ENCODE data around the gene CATSPERD. TPM values are rescaled to one million over a fixed set of nuclear protein-coding genes. Genes with fewer than 3 reads are reported as not detected.
"Not testable (repeated sequence)": the region's sequence is repeated elsewhere in the genome, so short reads cannot be mapped to it uniquely, and the experiment has no call there.

Gene CATSPERD
- total RNA-seq, 1 donor from 2014 or later = not detected

- DNase-seq (ENCODE audit: extremely low read depth, low read depth, low spot score) = no peak
Observed at GRCh38 chr19:5727453-5728050, 7.1 kb downstream of the CATSPERD start.

- DNase-seq (ENCODE audit: extremely low read depth, low read depth, low spot score) = not testable (repeated sequence)
Observed at GRCh38 chr19:5733172-5733571, 12.7 kb downstream of the CATSPERD start.

GRCh38 chr19:5738423-5738822 is 18.0 kb downstream of the CATSPERD start:
- no peak for DNase-seq (ENCODE audit: extremely low read depth, low read depth, low spot score)

GRCh38 chr19:5742051-5742450 is 21.6 kb downstream of the CATSPERD start:
- no peak for DNase-seq (ENCODE audit: extremely low read depth, low read depth, low spot score)

GRCh38 chr19:5743630-5744029 is 23.2 kb downstream of the CATSPERD start:
- no peak for DNase-seq (ENCODE audit: extremely low read depth, low read depth, low spot score)

- DNase-seq (ENCODE audit: extremely low read depth, low read depth, low spot score) = not testable (repeated sequence)
Observed at GRCh38 chr19:5744999-5745398, 24.6 kb downstream of the CATSPERD start.

- DNase-seq (ENCODE audit: extremely low read depth, low read depth, low spot score) = not testable (repeated sequence)
Observed at GRCh38 chr19:5748920-5749319, 28.5 kb downstream of the CATSPERD start.

GRCh38 chr19:5749505-5749904 is 29.1 kb downstream of the CATSPERD start:
- DNase-seq (ENCODE audit: extremely low read depth, low read depth, low spot score) = no peak

- DNase-seq (ENCODE audit: extremely low read depth, low read depth, low spot score) = no peak
Observed at GRCh38 chr19:5751709-5752108, 31.3 kb downstream of the CATSPERD start.

GRCh38 chr19:5753743-5754142 is 33.3 kb downstream of the CATSPERD start:
- DNase-seq (ENCODE audit: extremely low read depth, low read depth, low spot score) = no peak

- DNase-seq (ENCODE audit: extremely low read depth, low read depth, low spot score) = no peak
Observed at GRCh38 chr19:5762608-5763217, 42.3 kb downstream of the CATSPERD start.

GRCh38 chr19:5765220-5765619 is 44.8 kb downstream of the CATSPERD start:
- DNase-seq (ENCODE audit: extremely low read depth, low read depth, low spot score) = no peak

- DNase-seq (ENCODE audit: extremely low read depth, low read depth, low spot score) = no peak
Observed at GRCh38 chr19:5767949-5768348, 47.5 kb downstream of the CATSPERD start.

- DNase-seq (ENCODE audit: extremely low read depth, low read depth, low spot score) = no peak
Observed at GRCh38 chr19:5772416-5772815, 52.0 kb downstream of the CATSPERD start.

- no peak for DNase-seq (ENCODE audit: extremely low read depth, low read depth, low spot score)
Observed at GRCh38 chr19:5773276-5773675, 52.8 kb downstream of the CATSPERD start.

- no peak for DNase-seq (ENCODE audit: extremely low read depth, low read depth, low spot score)
Observed at GRCh38 chr19:5774921-5775320, 54.5 kb downstream of the CATSPERD start.

- no peak for DNase-seq (ENCODE audit: extremely low read depth, low read depth, low spot score)
Observed at GRCh38 chr19:5775668-5776309, 55.4 kb downstream of the CATSPERD start.

- no peak for DNase-seq (ENCODE audit: extremely low read depth, low read depth, low spot score)
Observed at GRCh38 chr19:5778402-5778801, 58.0 kb downstream of the CATSPERD start.

- DNase-seq (ENCODE audit: extremely low read depth, low read depth, low spot score) = not testable (repeated sequence)
Observed at GRCh38 chr19:5780916-5781315, 60.5 kb downstream of the CATSPERD start.

- no peak for DNase-seq (ENCODE audit: extremely low read depth, low read depth, low spot score)
Observed at GRCh38 chr19:5782322-5782721, 61.9 kb downstream of the CATSPERD start.

- no peak for DNase-seq (ENCODE audit: extremely low read depth, low read depth, low spot score)
Observed at GRCh38 chr19:5782945-5783919, 62.8 kb downstream of the CATSPERD start.
